Activated T-cell treated with anti-CD3 and anti-CD28 coated beads for 48 hours (primary cell): Measurements from ENCODE around the gene SLC39A11.
"Not testable (repeated sequence)": the region's sequence is repeated elsewhere in the genome, so short reads cannot be mapped to it uniquely, and the experiment has no call there.

Experiments used
- DNase-seq: peaks from one replicate; pipeline ENCODE4 v3.0.0-alpha.2; 2020; ENCODE audit warnings: low read depth

The SLC39A11 gene

GRCh38 chr17:72916991-72917390 is 175.5 kb downstream of the SLC39A11 start:
- DNase-seq: no peak

GRCh38 chr17:72915625-72916081 is 176.8 kb downstream of the SLC39A11 start:
- no peak for DNase-seq

GRCh38 chr17:72913142-72913682 is 179.3 kb downstream of the SLC39A11 start:
- DNase-seq: no peak

GRCh38 chr17:72906306-72906705 is 186.2 kb downstream of the SLC39A11 start:
- DNase-seq: no peak

- no peak for DNase-seq
These were observed 189.0 kb downstream of the SLC39A11 start for GRCh38 chr17:72903522-72903921.

- DNase-seq: no peak
These were observed 190.8 kb downstream of the SLC39A11 start for GRCh38 chr17:72901657-72902056.

- no peak for DNase-seq
These were observed 191.4 kb downstream of the SLC39A11 start for GRCh38 chr17:72901083-72901482.

GRCh38 chr17:72900654-72900971 is 191.9 kb downstream of the SLC39A11 start:
- no peak for DNase-seq

GRCh38 chr17:72898725-72899124 is 193.8 kb downstream of the SLC39A11 start:
- no peak for DNase-seq

GRCh38 chr17:72896288-72896687 is 196.2 kb downstream of the SLC39A11 start:
- DNase-seq: not testable (repeated sequence)

- DNase-seq: no peak
These were observed 200.9 kb downstream of the SLC39A11 start for GRCh38 chr17:72891627-72892026.

- DNase-seq: no peak
These were observed 201.8 kb downstream of the SLC39A11 start for GRCh38 chr17:72890711-72891110.

GRCh38 chr17:72887917-72888316 is 204.6 kb downstream of the SLC39A11 start:
- no peak for DNase-seq

- DNase-seq: no peak
These were observed 205.2 kb downstream of the SLC39A11 start for GRCh38 chr17:72887322-72887721.

- no peak for DNase-seq
These were observed 205.9 kb downstream of the SLC39A11 start for GRCh38 chr17:72886622-72887021.

- DNase-seq: no peak
These were observed 208.4 kb downstream of the SLC39A11 start for GRCh38 chr17:72884066-72884465.

GRCh38 chr17:72883351-72883750 is 209.1 kb downstream of the SLC39A11 start:
- DNase-seq: no peak

- DNase-seq: no peak
These were observed 210.1 kb downstream of the SLC39A11 start for GRCh38 chr17:72882426-72882825.

- no peak for DNase-seq
These were observed 212.6 kb downstream of the SLC39A11 start for GRCh38 chr17:72879877-72880276.

GRCh38 chr17:72878975-72879660 is 213.4 kb downstream of the SLC39A11 start:
- DNase-seq: no peak

GRCh38 chr17:72877348-72877747 is 215.1 kb downstream of the SLC39A11 start:
- no peak for DNase-seq

GRCh38 chr17:72876413-72876812 is 216.1 kb downstream of the SLC39A11 start:
- DNase-seq: no peak

GRCh38 chr17:72875361-72875760 is 217.1 kb downstream of the SLC39A11 start:
- DNase-seq: no peak

- DNase-seq: no peak
These were observed 220.1 kb downstream of the SLC39A11 start for GRCh38 chr17:72872396-72872795.
